Measurements from ENCODE around the gene LMO1.

LMO1 gene

DNA sequence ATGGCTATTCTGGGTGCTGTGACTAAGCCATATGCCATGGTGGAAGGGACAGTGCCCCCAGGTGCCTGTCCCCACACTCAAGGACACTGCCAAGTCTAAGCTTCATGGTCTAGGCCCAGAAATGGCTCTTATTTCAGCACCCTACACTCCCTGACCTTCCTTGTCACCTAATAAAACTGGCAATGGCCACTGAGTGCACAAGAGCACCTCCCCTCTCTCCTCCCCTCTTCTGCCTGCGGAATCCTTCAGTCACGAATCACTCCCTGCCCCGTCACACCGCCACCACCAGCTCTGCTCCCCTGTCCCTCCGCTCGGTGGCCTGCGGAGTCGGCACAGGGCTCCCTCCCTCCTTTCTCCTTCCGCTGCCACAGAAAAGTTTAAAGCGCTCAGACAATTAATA is 19.0 kb upstream of the LMO1 start:
- Mint-ChIP-seq H3K9me3 (no peaks in the 10 kb centered on the region), H3K27ac (no peak overlapping the region), H3K4me1 (no peaks in the 10 kb centered on the region), H3K4me3 (no peak overlapping the region), H3K27me3 (peaks cover 20% of the 10 kb centered on the region in 2 donors), H3K36me3 (no peaks in the 10 kb centered on the region)
- ATAC-seq (replicated peaks) (no peak), DNase-seq (no peak)

DNA sequence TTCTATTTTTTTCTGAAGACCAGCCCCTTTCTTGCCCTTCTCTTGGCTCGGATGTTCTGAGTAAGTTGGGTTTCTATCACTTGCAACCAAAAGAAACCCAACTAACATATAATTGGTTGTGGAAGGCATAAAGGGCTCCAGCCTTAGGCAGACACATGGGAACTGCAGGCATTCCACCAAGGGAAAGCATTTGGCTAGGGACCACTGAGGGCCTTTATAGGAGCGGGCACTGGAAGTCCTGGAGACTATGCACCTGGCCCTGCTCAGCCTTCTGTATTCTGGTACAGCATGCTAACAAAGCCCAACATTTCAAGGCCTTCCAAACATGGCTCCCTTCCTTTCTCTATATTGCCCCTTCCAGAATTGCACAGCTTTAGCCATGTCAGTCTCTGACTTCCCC is 17.6 kb upstream of the LMO1 start:
- Mint-ChIP-seq H3K27me3 (peaks cover 26 to 33% of the 10 kb centered on the region in 2 donors), H3K4me3 (no peak overlapping the region), H3K9me3 (peaks cover 0 to 2% of the 10 kb centered on the region in 2 donors), H3K36me3 (no peaks in the 10 kb centered on the region), H3K27ac (no peak overlapping the region), H3K4me1 (peaks cover 0 to 3% of the 10 kb centered on the region in 2 donors)
- no peak for ATAC-seq (replicated peaks)
- no peak for DNase-seq

DNA sequence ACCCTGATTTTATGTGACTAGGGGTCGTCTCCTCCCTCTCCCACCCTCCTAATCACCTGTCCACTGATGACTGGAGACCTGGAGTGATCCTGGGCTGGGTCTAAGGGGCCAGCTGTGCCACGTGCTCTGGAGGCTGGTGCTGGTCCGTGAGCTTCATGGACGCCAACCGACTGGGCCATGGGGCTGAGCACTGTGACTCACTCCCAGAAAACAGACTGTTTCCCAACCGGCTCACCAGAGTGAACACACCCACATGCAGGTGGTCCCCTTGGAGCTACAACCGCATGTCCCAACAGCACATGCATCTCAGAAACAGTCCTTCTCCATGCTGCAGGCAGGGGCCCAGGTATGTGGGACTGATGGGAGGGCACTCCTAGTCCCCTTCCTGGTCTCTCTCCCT is 14.0 kb upstream of the LMO1 start:
- H3K4me3 Mint-ChIP-seq: no peak overlapping the region
- H3K27me3 Mint-ChIP-seq: peaks cover 22 to 37% of the 10 kb centered on the region in 2 donors
- H3K27ac Mint-ChIP-seq: no peak overlapping the region
- H3K4me1 Mint-ChIP-seq: peaks cover 0 to 3% of the 10 kb centered on the region in 2 donors
- DNase-seq (no peak), ATAC-seq (replicated peaks) (no peak)
- no peaks in the 10 kb centered on the region for H3K36me3 Mint-ChIP-seq
- H3K9me3 Mint-ChIP-seq: peaks cover 3 to 4% of the 10 kb centered on the region in 2 donors

DNA sequence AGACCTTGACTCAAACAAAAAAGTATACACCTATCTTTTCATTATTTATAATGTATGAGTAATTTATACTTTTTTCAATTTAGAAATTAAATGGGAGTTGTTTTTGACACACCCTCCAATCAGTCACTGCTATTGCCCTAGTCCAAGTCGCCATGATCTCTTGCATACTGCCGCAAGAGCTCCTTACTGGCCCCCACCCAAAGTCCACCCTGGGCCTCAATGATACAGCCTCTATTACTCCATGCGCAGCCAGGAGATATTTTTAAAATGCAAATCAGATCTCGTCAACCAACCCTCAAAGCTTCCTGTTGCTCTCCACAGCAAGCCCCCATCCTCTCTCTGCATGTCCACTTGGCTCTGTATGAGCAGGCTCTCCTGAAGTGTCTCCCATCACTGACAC is 12.8 kb upstream of the LMO1 start:
- H3K36me3 Mint-ChIP-seq: no peaks in the 10 kb centered on the region
- no peak overlapping the region for H3K4me3 Mint-ChIP-seq
- peaks cover 0 to 3% of the 10 kb centered on the region in 2 donors for H3K4me1 Mint-ChIP-seq
- H3K9me3 Mint-ChIP-seq: peaks cover 3 to 4% of the 10 kb centered on the region in 2 donors
- DNase-seq: no peak
- no peak overlapping the region for H3K27ac Mint-ChIP-seq
- H3K27me3 Mint-ChIP-seq: peaks cover 29 to 49% of the 10 kb centered on the region in 2 donors
- ATAC-seq (replicated peaks): no peak

DNA sequence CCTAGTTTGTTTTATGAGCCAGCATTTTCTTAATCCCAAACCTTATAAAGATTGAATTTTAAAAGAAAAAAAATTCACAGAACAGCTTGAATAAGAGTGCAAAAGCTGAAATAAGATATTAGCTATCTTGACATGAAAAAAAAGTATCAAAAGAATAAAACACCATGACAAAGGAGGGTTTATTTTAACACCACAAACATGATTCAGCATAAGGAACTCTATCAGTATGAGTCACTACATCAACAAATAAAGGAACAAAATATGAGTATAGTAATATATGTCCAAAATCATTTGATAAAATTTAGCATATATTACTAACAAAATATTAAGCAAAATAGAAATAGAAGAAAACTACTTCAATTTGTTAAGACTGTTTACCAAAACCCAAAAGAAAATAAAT is 9.6 kb upstream of the LMO1 start:
- no peak overlapping the region for H3K27ac Mint-ChIP-seq
- H3K4me1 Mint-ChIP-seq: peaks cover 0 to 4% of the 10 kb centered on the region in 2 donors
- peaks cover 3 to 4% of the 10 kb centered on the region in 2 donors for H3K9me3 Mint-ChIP-seq
- peaks cover 46 to 72% of the 10 kb centered on the region in 2 donors for H3K27me3 Mint-ChIP-seq
- no peaks in the 10 kb centered on the region for H3K36me3 Mint-ChIP-seq
- ATAC-seq (replicated peaks) (no peak), DNase-seq (no peak)
- no peak overlapping the region for H3K4me3 Mint-ChIP-seq

DNA sequence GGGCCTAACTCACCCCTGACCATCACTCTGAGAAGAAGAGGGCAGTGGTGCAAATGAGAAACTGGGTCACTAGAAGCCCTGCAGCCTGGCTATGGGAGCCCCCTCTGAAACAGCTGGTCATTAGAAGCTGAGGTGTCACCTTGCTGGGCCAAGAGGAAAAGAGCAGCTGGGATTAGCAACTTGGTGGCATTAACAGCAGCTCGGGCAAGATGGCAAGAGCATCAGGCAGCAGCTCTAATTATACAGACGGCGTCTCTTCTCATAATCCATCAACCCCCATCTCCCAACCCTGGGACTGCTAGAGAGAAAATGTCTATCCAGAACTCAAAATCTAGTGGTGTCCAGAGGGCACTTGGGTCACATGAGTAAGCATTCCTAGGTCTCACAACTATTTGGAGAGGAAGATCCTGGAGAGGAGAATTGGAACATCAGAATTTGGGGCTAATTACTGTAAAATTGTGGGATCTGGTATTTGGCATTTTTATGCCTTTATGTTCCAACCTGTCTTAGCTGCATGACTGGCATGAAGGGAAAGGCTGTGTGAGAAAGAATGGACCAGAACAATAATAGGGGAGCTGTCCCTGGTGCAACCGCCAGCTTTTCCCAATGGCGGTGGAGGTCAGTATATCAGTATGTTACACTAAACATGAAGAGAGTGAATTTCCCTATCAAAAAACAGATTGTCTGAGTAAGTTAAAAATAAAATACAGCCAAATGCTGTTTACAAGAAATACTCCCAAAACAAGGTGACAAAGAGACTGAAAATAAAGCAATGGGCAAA is 7.6 kb upstream of the LMO1 start:
- peaks cover 52 to 65% of the 10 kb centered on the region in 2 donors for H3K27me3 Mint-ChIP-seq
- no peak overlapping the region for H3K27ac Mint-ChIP-seq
- no peaks in the 10 kb centered on the region for H3K36me3 Mint-ChIP-seq
- DNase-seq: no peak
- H3K9me3 Mint-ChIP-seq: peaks cover 1 to 3% of the 10 kb centered on the region in 2 donors
- H3K4me3 Mint-ChIP-seq: no peak overlapping the region
- peaks cover 0 to 1% of the 10 kb centered on the region in 2 donors for H3K4me1 Mint-ChIP-seq
- ATAC-seq (replicated peaks): no peak

DNA sequence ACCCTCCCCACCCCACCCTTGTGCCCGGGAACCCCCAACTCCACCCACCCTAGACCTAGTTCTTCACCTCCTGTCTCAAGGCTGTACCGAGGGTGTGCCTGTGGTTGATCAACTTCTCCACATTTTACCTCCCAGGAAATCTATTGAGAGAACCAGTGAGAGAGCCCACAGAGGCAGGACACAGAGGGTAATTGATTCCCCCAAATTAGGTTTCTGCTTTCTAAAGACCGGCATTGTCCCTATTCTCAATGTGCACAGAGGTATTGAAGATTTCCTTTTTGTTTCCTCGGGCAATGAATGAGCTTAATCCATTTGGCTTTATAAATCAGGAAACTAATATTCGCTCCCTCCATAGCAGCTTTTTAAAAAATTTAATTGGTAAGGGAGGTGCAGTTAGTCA is 6.0 kb upstream of the LMO1 start:
- ATAC-seq (replicated peaks): no peak
- Mint-ChIP-seq H3K4me1 (peaks cover 0 to 1% of the 10 kb centered on the region in 2 donors), H3K4me3 (no peak overlapping the region), H3K27me3 (peaks cover 67 to 76% of the 10 kb centered on the region in 2 donors), H3K9me3 (peaks cover 1 to 3% of the 10 kb centered on the region in 2 donors), H3K27ac (no peak overlapping the region), H3K36me3 (no peaks in the 10 kb centered on the region)
- no peak for DNase-seq

DNA sequence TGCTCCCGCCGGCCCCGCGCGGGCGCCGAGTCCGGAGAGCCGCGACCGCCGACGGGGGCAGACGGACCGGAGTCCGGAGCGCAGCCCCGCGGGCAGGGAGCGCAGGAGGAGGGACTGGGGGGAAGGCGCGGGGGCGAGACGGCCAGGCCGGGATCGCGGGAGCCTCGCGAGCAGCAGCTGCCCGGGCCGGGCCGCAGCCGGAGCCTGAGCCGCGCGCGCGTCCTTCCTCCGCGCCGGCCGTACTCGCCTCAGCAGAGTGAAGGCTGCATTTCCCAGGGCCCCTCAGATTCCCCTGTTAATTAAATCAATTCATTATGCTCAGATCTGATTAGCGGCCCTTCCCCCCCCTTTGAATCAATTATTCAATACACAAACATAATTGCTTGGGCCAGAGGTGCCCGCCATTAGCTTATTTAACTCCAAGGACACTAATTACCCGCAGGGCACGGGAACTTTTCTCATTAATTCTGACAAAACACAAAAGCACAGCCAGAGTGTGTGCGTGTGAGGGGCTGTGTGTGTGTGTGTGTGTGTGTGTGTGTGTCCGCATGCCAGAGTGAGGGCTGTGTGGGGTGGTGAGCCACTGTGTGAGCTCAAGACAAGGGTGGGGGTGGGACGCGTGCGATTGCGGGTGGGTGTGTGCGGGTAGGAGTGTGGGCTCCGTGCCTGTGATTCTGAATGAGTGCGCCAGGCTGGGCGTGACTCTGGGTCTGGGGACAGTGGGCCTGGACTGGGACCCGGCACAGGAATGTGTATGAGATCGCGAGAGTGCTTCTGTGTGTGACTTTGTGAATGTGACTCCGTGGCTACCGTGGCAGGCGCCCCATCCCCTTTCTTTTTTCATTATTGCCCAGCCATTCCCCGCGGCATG is 5.1 kb upstream of the LMO1 start:
- Mint-ChIP-seq H3K27ac (no peak overlapping the region), H3K4me1 (peaks cover 5 to 6% of the 10 kb centered on the region in 2 donors), H3K27me3 (peaks cover 70 to 78% of the 10 kb centered on the region in 2 donors), H3K9me3 (no peaks in the 10 kb centered on the region), H3K4me3 (peak overlapping the region; percentile 55 to 62), H3K36me3 (no peaks in the 10 kb centered on the region)
- ATAC-seq (replicated peaks): peak; percentile 27 to 39
- DNase-seq: no peak

DNA sequence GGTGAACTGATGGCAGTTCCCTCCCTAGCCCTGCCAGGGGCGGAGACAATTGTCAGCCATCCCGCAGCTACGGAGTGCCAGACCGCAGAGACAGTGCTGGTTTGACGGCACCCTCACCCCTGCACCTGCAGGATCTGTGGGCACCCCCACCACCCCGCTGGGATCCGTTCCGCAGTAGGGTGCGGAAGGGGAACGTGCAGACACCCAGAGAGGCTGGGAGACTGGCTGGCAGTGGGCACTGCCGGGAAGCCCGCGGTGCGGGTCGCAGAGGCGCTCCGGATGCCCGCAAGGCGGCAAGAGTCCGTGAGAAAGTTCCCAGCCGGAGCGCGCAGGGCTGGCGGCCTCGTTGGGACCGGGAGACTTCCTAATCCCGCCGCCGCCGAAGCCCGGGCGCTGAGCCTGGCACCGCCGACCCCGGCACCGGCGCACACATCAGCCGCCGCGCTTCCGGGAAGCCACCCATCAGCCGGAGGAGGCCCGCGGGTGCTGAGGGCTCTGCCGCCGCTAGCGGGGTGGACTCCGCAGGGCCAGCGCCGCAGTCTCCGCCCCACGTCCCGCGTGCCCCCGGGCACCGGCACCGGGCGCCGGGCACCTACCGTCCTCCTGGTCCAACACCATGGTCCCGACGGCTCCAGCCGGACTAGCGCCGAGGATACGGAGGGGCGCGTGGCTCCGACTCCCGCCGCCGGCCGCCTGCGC is 4.3 kb upstream of the LMO1 start:
- DNase-seq (no peak), ATAC-seq (replicated peaks) (peak; percentile 44 to 49)
- H3K4me3 Mint-ChIP-seq: peak overlapping the region; percentile 17 to 69
- H3K27me3 Mint-ChIP-seq: peaks cover 73 to 85% of the 10 kb centered on the region in 2 donors
- no peak overlapping the region for H3K27ac Mint-ChIP-seq
- H3K9me3 Mint-ChIP-seq: no peaks in the 10 kb centered on the region
- no peaks in the 10 kb centered on the region for H3K36me3 Mint-ChIP-seq
- peaks cover 9 to 12% of the 10 kb centered on the region in 2 donors for H3K4me1 Mint-ChIP-seq

DNA sequence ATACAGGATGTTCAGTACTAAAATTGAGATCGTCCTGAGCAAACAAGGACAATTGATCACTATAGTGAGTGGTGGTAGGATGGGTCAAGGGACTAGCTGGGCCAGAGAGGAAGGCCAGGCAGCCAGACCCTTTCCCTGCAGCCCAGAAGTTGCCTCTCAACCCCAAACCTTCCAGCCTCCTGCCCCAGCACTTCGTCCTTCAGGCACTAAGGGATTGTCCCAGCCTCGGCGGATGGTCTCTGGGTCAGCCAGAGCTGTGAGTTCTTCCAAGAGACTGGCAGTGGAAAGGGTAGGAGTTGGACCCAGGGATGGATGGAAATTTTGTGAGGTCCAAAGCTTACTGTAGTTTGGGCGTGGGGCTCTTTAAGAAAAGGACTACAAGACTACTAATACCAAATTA is 3.6 kb upstream of the LMO1 start:
- no peak for ATAC-seq (replicated peaks)
- Mint-ChIP-seq H3K4me1 (peaks cover 9 to 19% of the 10 kb centered on the region in 2 donors), H3K27me3 (peaks cover 79 to 85% of the 10 kb centered on the region in 2 donors), H3K36me3 (no peaks in the 10 kb centered on the region), H3K27ac (no peak overlapping the region), H3K9me3 (no peaks in the 10 kb centered on the region), H3K4me3 (peak overlapping the region in 1 of 2 donors; percentile 36)
- DNase-seq: no peak

DNA sequence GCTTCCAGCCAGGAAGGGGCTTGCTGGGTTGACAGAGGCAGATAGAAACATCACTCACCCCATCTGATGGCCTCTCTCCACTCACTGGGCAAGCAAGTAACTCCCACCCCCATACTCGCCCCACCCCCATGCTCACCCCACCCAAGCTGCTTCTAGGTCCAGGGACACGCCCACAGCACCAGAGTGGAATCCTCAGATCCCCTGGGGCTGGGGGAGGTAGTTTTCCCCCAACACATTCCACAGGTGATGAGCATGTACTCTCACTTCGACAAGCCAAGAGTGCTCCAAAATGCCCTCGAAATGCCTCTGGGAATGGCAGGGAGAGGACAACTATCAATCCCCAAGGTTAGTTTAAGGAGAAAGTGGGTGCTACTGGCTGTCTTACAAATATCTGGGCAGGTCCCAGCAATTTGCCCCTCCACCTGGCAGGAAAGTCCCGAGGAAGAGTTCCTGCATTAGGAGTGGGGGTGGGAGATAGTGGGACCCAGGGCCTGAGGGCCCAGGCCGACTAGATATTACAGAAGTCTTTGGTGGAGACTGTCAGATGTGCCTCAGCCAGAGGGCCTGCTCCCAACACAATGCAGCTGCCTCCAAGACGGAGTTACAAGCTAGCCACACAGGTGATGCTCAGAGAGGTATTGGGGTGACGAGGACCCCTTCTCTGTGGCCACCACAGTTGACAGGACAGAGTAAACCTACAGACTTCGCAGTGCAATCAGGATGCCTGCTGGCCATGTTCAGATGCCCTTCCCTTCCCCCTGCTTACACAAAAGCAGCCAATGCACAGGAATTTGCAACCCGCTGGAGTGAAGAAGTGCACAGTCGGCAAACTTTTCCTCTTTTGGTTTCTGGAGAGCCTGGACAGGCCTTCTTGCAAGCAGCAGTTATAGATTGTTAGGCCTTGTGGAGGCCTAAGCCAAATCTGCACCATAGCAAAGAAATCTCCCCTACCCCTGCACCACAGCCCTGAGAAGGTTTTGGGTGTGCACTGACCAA is 2.9 kb upstream of the LMO1 start:
- DNase-seq: no peak
- no peak overlapping the region for H3K4me3 Mint-ChIP-seq
- peaks cover 9 to 19% of the 10 kb centered on the region in 2 donors for H3K4me1 Mint-ChIP-seq
- no peaks in the 10 kb centered on the region for H3K36me3 Mint-ChIP-seq
- H3K9me3 Mint-ChIP-seq: no peaks in the 10 kb centered on the region
- no peak for ATAC-seq (replicated peaks)
- H3K27ac Mint-ChIP-seq: no peak overlapping the region
- peaks cover 80 to 85% of the 10 kb centered on the region in 2 donors for H3K27me3 Mint-ChIP-seq

DNA sequence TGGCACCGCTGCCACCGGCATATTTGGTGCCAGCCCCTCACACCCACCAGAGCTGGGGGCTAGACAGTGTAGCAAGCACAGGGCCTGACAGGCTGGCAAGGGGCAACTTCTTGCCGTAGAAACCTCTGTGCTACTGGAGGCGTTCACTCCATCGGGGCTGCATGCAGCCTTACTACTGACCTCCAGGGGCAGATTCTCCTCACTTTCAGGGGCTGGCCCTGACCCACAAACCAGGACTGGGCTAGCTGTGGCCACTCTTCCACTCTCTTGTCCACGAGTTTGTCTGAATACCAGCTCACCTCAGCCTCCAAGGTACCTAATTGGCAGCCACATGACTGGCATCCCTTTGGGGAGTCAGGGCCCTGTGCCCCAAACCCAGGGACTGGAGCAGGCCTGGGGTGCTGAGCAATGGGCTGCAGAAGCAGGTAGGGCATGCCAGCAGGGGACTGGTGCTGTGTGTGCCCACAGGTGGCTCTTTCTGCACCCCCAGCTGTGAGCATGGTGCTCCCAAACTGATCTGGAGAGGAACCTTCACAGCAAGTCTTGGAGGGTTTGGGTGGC is 2.1 kb upstream of the LMO1 start:
- H3K4me1 Mint-ChIP-seq: peaks cover 9 to 19% of the 10 kb centered on the region in 2 donors
- DNase-seq (no peak), ATAC-seq (replicated peaks) (no peak)
- no peaks in the 10 kb centered on the region for H3K9me3 Mint-ChIP-seq
- H3K36me3 Mint-ChIP-seq: no peaks in the 10 kb centered on the region
- peaks cover 80 to 85% of the 10 kb centered on the region in 2 donors for H3K27me3 Mint-ChIP-seq
- H3K4me3 Mint-ChIP-seq: no peak overlapping the region
- H3K27ac Mint-ChIP-seq: no peak overlapping the region
